SK-N-SH (cell line): ENCODE data around the gene SLC37A1. TPM values are rescaled to one million over a fixed set of nuclear protein-coding genes. Genes with fewer than 3 reads are reported as not detected.

Source experiments
- CTCF ChIA-PET: fragments of 300-600, 350-600 bp; formaldehyde crosslinking; extraction: SDS; loops from one replicate; lab custom pipeline; 2021; lab: Yijun Ruan, JAX
- POLR2A ChIA-PET: fragments of 350-600 bp; sonication (Branson Sonifier 250); formaldehyde crosslinking; extraction: SDS; loops from one replicate; lab custom pipeline; 2020; ENCODE audit warnings: antibody characterized with exemption, inconsistent platforms; lab: Yijun Ruan, JAX
- DNase-seq: peaks from one replicate; pipeline ENCODE4 v3.0.0; 2012
- H2AFZ ChIP-seq: fragments of 200-600 bp; sonication (generic); 2 replicates; pipeline ENCODE4 v1.8.1; 2016; ENCODE audit warnings: antibody characterized with exemption, mild to moderate bottlenecking, low read depth
- H3F3A ChIP-seq: fragments of 200-600 bp; sonication (generic); replicated peaks from 2 replicates; pipeline ENCODE3; 2016; ENCODE audit warnings: antibody characterized with exemption, mild to moderate bottlenecking; ENCODE audit not compliant: insufficient read depth
- H3K27ac ChIP-seq, 2 experiments: fragments of 200-500 bp in 1 of 2; fragments of 200-600 bp in 1 of 2; sonication (Bioruptor generic) in 1 of 2; sonication (generic), shearing (Covaris generic) in 1 of 2; 2 replicates each; pipeline versions ENCODE4 v1.5.1 to v1.6.1; 2014 to 2016; ENCODE audit warnings: low read depth in 2 of 2, inconsistent platforms in 1 of 2, low read length in 1 of 2, mild to moderate bottlenecking in 1 of 2, mixed read lengths in 1 of 2
- H3K27me3 ChIP-seq: fragments of 200-600 bp; sonication (generic), shearing (Covaris generic); 2 replicates; pipeline ENCODE4 v1.6.1; 2016; ENCODE audit warnings: mixed run types; ENCODE audit not compliant: insufficient read depth
- H3K36me3 ChIP-seq, 2 experiments: fragments of 200-500 bp in 1 of 2; fragments of 200-600 bp in 1 of 2; sonication (Bioruptor generic) in 1 of 2; sonication (generic) in 1 of 2; replicated peaks in 1 of 2; 2 replicates each; pipeline versions ENCODE3 to v1.5.1; 2014 to 2016; ENCODE audit warnings: low read length in 1 of 2, mild to moderate bottlenecking in 1 of 2; ENCODE audit not compliant: insufficient read depth in 2 of 2, control insufficient read depth in 1 of 2
- H3K4me1 ChIP-seq, 2 experiments: fragments of 200-500 bp in 1 of 2; fragments of 200-600 bp in 1 of 2; sonication (Bioruptor generic) in 1 of 2; sonication (generic), shearing (Covaris generic) in 1 of 2; 2 replicates each; pipeline versions ENCODE4 v1.5.1 to v1.6.1; 2014 to 2016; ENCODE audit warnings: low read depth in 1 of 2, low read length in 1 of 2, mixed run types in 1 of 2; ENCODE audit not compliant: insufficient read depth in 2 of 2, control insufficient read depth in 1 of 2
- H3K4me2 ChIP-seq: fragments of 200-600 bp; sonication (generic), shearing (Covaris generic); 2 replicates; pipeline ENCODE4 v1.6.1; 2017; ENCODE audit warnings: mixed run types
- H3K4me3 ChIP-seq, 2 experiments: fragments of 200-500 bp in 1 of 2; fragments of 200-600 bp in 1 of 2; sonication (Bioruptor generic) in 1 of 2; sonication (generic), shearing (Covaris generic) in 1 of 2; 2 replicates each; pipeline versions ENCODE4 v1.5.1 to v1.8.1; 2014 to 2016; ENCODE audit warnings: low read depth in 2 of 2, inconsistent platforms in 1 of 2, low read length in 1 of 2, mild to moderate bottlenecking in 1 of 2, mixed read lengths in 1 of 2, moderate library complexity in 1 of 2
- H3K79me2 ChIP-seq: fragments of 200-600 bp; sonication (generic); 2 replicates; pipeline ENCODE4 v1.8.1; 2017; ENCODE audit warnings: mild to moderate bottlenecking; ENCODE audit not compliant: insufficient read depth
- H3K9ac ChIP-seq: fragments of 200-600 bp; sonication (generic); 2 replicates; pipeline ENCODE4 v1.6.1; 2017; ENCODE audit warnings: mixed run types
- H3K9me2 ChIP-seq: fragments of 200-600 bp; sonication (generic); 2 replicates; pipeline ENCODE4 v1.6.1; 2017; ENCODE audit warnings: mixed run types
- H3K9me3 ChIP-seq: fragments of 200-600 bp; sonication (generic); 2 replicates; pipeline ENCODE4 v1.6.1; 2017; ENCODE audit warnings: mixed run types, mild to moderate bottlenecking, moderate library complexity
- H4K20me1 ChIP-seq: fragments of 200-600 bp; sonication (generic); 2 replicates; pipeline ENCODE4 v1.6.1; 2017; ENCODE audit warnings: mild to moderate bottlenecking, mixed run types; ENCODE audit not compliant: insufficient read depth
- CHD2 ChIP-seq: fragments of 150-350 bp; IDR thresholded peaks from 2 replicates; pipeline ENCODE4 v1.6.1; 2018; ENCODE audit warnings: low read length; ENCODE audit not compliant: partially characterized antibody
- EP300 ChIP-seq, 2 experiments: IDR thresholded peaks; 2 replicates each; pipeline versions ENCODE4 v1.4.0 to v1.6.1; 2012; ENCODE audit warnings: borderline replicate concordance in 1 of 2, low read depth in 1 of 2, low read length in 1 of 2
- FOXJ3 ChIP-seq: sonication (generic); formaldehyde crosslinking; IDR thresholded peaks from 2 replicates; pipeline ENCODE4 v1.5.1; 2020; ENCODE audit warnings: mild to moderate bottlenecking, missing genetic modification reagents
- FOXM1 ChIP-seq: IDR thresholded peaks from 2 replicates; pipeline ENCODE4 v1.4.0; 2012; ENCODE audit warnings: low read depth, mild to moderate bottlenecking
- GABPA ChIP-seq: IDR thresholded peaks from 2 replicates; pipeline ENCODE4 v1.4.0; 2012; ENCODE audit warnings: low read depth, mild to moderate bottlenecking
- GATA2 ChIP-seq: sonication (generic); formaldehyde crosslinking; IDR thresholded peaks from 2 replicates; pipeline ENCODE4 v1.5.0; 2020; ENCODE audit warnings: mild to moderate bottlenecking, missing genetic modification reagents
- IRF3 ChIP-seq: fragments of 150-350 bp; IDR thresholded peaks from 2 replicates; pipeline ENCODE4 v1.6.1; 2016; ENCODE audit warnings: mild to moderate bottlenecking, low read depth, low read length
- MEF2A ChIP-seq: IDR thresholded peaks from 2 replicates; pipeline ENCODE4 v1.4.0; 2012; ENCODE audit warnings: low read depth, borderline replicate concordance
- MXI1 ChIP-seq: IDR thresholded peaks from 2 replicates; pipeline ENCODE4 v1.6.1; 2012; ENCODE audit warnings: mild to moderate bottlenecking, low read depth, low read length, improper control_type of control experiment
- NRF1 ChIP-seq: IDR thresholded peaks from 2 replicates; pipeline ENCODE4 v1.6.1; 2012; ENCODE audit warnings: low read depth, mild to moderate bottlenecking, low read length
- PBX3 ChIP-seq: IDR thresholded peaks from 2 replicates; pipeline ENCODE4; 2012
- RAD21 ChIP-seq: IDR thresholded peaks from 2 replicates; pipeline ENCODE4 v1.6.1; 2012; ENCODE audit warnings: mild to moderate bottlenecking, low read length
- SIN3A ChIP-seq: IDR thresholded peaks from 2 replicates; pipeline ENCODE4 v1.6.1; 2012; ENCODE audit warnings: low read depth, mild to moderate bottlenecking, low read length, moderate library complexity, borderline replicate concordance
- TAF1 ChIP-seq: IDR thresholded peaks from 2 replicates; pipeline ENCODE4 v1.6.1; 2012; ENCODE audit warnings: low read depth, mild to moderate bottlenecking, low read length, moderate library complexity, borderline replicate concordance
- TCF12 ChIP-seq: IDR thresholded peaks from 2 replicates; pipeline ENCODE4 v1.4.0; 2012
- WGBS: methylation state at CpG from one replicate; pipeline ENCODE4 v1.1.6; 2017; ENCODE audit warnings: low lambda C conversion rate; 5-methylcytosine and 5-hydroxymethylcytosine counted together
- polyA plus RNA-seq, 3 experiments: library from polyadenylated mRNA; depleted of rRNA; stranded (reverse); fragments of >200 nt; gene quantifications; 2 replicates each; pipeline ENCODE4 v1.2.3, GENCODE V29; 2012
- TF ChIP-seq, protein P1 (sequence below): fragments of 200-600 bp; sonication (generic); IDR thresholded peaks from 2 replicates; pipeline ENCODE4 v1.6.1; 2017; ENCODE audit warnings: antibody characterized with exemption, mild to moderate bottlenecking, moderate library complexity
- TF ChIP-seq, protein P2 (sequence below): IDR thresholded peaks from 2 replicates; pipeline ENCODE4 v1.4.0; 2012; ENCODE audit warnings: low read depth, borderline replicate concordance
- TF ChIP-seq, protein P3 (sequence below): IDR thresholded peaks from 2 replicates; pipeline ENCODE4 v1.4.0; 2012; ENCODE audit warnings: low read depth

The SLC37A1 gene
- polyA plus RNA-seq, 1 of the 3 experiments (the other 2 are of a cell fraction) = 2.8 TPM

GRCh38 chr21:42465008-42465802 is 48.4 kb upstream of the SLC37A1 start:
- 19% methylated on average over 8 of the region's 8 CpGs for WGBS
- Histone ChIP-seq H3K36me3 (no peaks in the 10 kb centered on the region), H3K9me2 (no peaks in the 10 kb centered on the region), H3K27me3 (no peaks in the 10 kb centered on the region), H3K27ac (no peak overlapping the region), H2AFZ (no peak overlapping the region), H3K9ac (no peak overlapping the region), H3K9me3 (no peaks in the 10 kb centered on the region), H3K79me2 (no peaks in the 10 kb centered on the region), H3K4me1 (peaks cover 0 to 7% of the 10 kb centered on the region in 2 experiments; a peak in 2 of 4 replicates), H4K20me1 (no peaks in the 10 kb centered on the region), H3F3A (no peaks in the 10 kb centered on the region), H3K4me2 (no peak overlapping the region), H3K4me3 (no peak overlapping the region)
- DNase-seq = no peak
- ChIA-PET CTCF (no interaction called here), POLR2A (no interaction called here)
- TF ChIP-seq SIN3A (no peak), GABPA (no peak), MEF2A (no peak)

GRCh38 chr21:42465803-42466127 is 47.9 kb upstream of the SLC37A1 start:
- Histone ChIP-seq H3K4me2 (no peak overlapping the region), H3K36me3 (no peaks in the 10 kb centered on the region), H3K4me3 (no peak overlapping the region), H2AFZ (no peak overlapping the region), H3K27ac (no peak overlapping the region), H3K9ac (no peak overlapping the region), H3K9me2 (no peaks in the 10 kb centered on the region), H3K4me1 (peaks cover 0 to 3% of the 10 kb centered on the region in 2 experiments; a peak in 2 of 4 replicates), H4K20me1 (no peaks in the 10 kb centered on the region), H3K9me3 (no peaks in the 10 kb centered on the region), H3K27me3 (no peaks in the 10 kb centered on the region), H3F3A (no peaks in the 10 kb centered on the region), H3K79me2 (no peaks in the 10 kb centered on the region)
- DNase-seq = no peak
- CTCF ChIA-PET = no interaction called here
- WGBS = 60% methylated on average over 3 of the region's 3 CpGs
- POLR2A ChIA-PET = no interaction called here
- TF ChIP-seq MEF2A (no peak), CHD2 (no peak), MXI1 (no peak), RAD21 (no peak), PBX3 (no peak), GATA2 (CRISPR knock-in tag) (no peak), GABPA (no peak), NRF1 (no peak), FOXM1 (no peak), TCF12 (no peak), IRF3 (no peak), TAF1 (no peak), FOXJ3 (CRISPR knock-in tag) (no peak), EP300 (IDR thresholded peaks at IDR 0.05; ENCODE audit: borderline replicate concordance in 1 of 2, low read depth in 1 of 2, low read length in 1 of 2) (no peak)
- TF ChIP-seq, protein P1, sequence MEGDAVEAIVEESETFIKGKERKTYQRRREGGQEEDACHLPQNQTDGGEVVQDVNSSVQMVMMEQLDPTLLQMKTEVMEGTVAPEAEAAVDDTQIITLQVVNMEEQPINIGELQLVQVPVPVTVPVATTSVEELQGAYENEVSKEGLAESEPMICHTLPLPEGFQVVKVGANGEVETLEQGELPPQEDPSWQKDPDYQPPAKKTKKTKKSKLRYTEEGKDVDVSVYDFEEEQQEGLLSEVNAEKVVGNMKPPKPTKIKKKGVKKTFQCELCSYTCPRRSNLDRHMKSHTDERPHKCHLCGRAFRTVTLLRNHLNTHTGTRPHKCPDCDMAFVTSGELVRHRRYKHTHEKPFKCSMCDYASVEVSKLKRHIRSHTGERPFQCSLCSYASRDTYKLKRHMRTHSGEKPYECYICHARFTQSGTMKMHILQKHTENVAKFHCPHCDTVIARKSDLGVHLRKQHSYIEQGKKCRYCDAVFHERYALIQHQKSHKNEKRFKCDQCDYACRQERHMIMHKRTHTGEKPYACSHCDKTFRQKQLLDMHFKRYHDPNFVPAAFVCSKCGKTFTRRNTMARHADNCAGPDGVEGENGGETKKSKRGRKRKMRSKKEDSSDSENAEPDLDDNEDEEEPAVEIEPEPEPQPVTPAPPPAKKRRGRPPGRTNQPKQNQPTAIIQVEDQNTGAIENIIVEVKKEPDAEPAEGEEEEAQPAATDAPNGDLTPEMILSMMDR = no peak
- TF ChIP-seq, protein P2, sequence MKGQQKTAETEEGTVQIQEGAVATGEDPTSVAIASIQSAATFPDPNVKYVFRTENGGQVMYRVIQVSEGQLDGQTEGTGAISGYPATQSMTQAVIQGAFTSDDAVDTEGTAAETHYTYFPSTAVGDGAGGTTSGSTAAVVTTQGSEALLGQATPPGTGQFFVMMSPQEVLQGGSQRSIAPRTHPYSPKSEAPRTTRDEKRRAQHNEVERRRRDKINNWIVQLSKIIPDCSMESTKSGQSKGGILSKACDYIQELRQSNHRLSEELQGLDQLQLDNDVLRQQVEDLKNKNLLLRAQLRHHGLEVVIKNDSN = no peak
- TF ChIP-seq, protein P3, sequence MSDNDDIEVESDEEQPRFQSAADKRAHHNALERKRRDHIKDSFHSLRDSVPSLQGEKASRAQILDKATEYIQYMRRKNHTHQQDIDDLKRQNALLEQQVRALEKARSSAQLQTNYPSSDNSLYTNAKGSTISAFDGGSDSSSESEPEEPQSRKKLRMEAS = no peak
